CD14-positive monocyte (primary cell): ENCODE data around the gene NAXE. TPM values are rescaled to one million over a fixed set of nuclear protein-coding genes. Genes with fewer than 3 reads are reported as not detected.

ENCODE experiments used
- DNase-seq, 3 donors: peaks; one replicate each; pipeline ENCODE4 v3.0.0-alpha.2; 2011 to 2022
- H2AFZ ChIP-seq: 2 replicates; pipeline ENCODE4 v1.6.0; 2012; ENCODE audit warnings: mild to moderate bottlenecking, low read depth, low read length, inconsistent platforms; ENCODE audit not compliant: insufficient read depth, poor library complexity, severe bottlenecking
- H3K27ac ChIP-seq, 2 donors: 1 replicate in 1 of 2; 2 replicates in 1 of 2; pipeline ENCODE4 v1.5.1; 2012 to 2013; ENCODE audit warnings: low read length in 2 of 2, control low read depth in 1 of 2, inconsistent platforms in 1 of 2, low read depth in 1 of 2, mild to moderate bottlenecking in 1 of 2
- H3K27me3 ChIP-seq, 2 donors: one replicate each; pipeline versions ENCODE4 v1.6.0 to v1.6.1; 2011 to 2013; ENCODE audit warnings: low read length in 2 of 2; ENCODE audit not compliant: control insufficient read depth in 2 of 2, insufficient read depth in 2 of 2
- H3K36me3 ChIP-seq, 2 donors: replicated peaks in 1 of 2; 1 replicate in 1 of 2; 2 replicates in 1 of 2; pipeline versions ENCODE4 v1.5.1 to v1.6.1; 2012 to 2013; ENCODE audit warnings: low read length in 2 of 2, control low read depth in 1 of 2, inconsistent platforms in 1 of 2, mild to moderate bottlenecking in 1 of 2; ENCODE audit not compliant: insufficient read depth in 2 of 2, control insufficient read depth in 1 of 2
- H3K4me1 ChIP-seq, 2 donors: 1 replicate in 1 of 2; 2 replicates in 1 of 2; pipeline versions ENCODE4 v1.5.1 to v1.6.1; 2012 to 2013; ENCODE audit warnings: low read length in 2 of 2, control low read depth in 1 of 2, inconsistent platforms in 1 of 2, mild to moderate bottlenecking in 1 of 2, moderate library complexity in 1 of 2; ENCODE audit not compliant: insufficient read depth in 2 of 2, control insufficient read depth in 1 of 2
- H3K4me2 ChIP-seq: replicated peaks from 2 replicates; pipeline ENCODE3; 2012; ENCODE audit warnings: low read length, moderate library complexity, mild to moderate bottlenecking; ENCODE audit not compliant: poor library complexity, severe bottlenecking; ENCODE audit errors: extremely low read depth
- H3K4me3 ChIP-seq, 3 experiments: fragments of 200-600 bp in 1 of 3; sonication (generic) in 1 of 3; replicated peaks in 1 of 3; 1 replicate in 2 of 3; 2 replicates in 1 of 3; pipeline ENCODE4 v1.5.1; 2011 to 2013; ENCODE audit warnings: low read length in 3 of 3, mild to moderate bottlenecking in 3 of 3, control low read depth in 2 of 3, low read depth in 2 of 3, inconsistent platforms in 1 of 3, moderate library complexity in 1 of 3
- H3K79me2 ChIP-seq: 2 replicates; pipeline ENCODE4 v1.6.0; 2012; ENCODE audit warnings: mild to moderate bottlenecking, control low read depth, inconsistent platforms, low read length, moderate library complexity; ENCODE audit not compliant: insufficient read depth
- H3K9ac ChIP-seq: 2 replicates; pipeline ENCODE4 v1.6.0; 2017; ENCODE audit warnings: low read length, mild to moderate bottlenecking; ENCODE audit not compliant: insufficient read depth, poor library complexity, severe bottlenecking
- H3K9me3 ChIP-seq, 2 donors: replicated peaks in 1 of 2; 1 replicate in 1 of 2; 2 replicates in 1 of 2; pipeline versions ENCODE4 v1.5.1 to v1.6.1; 2012 to 2013; ENCODE audit warnings: low read length in 2 of 2, control low read depth in 1 of 2; ENCODE audit not compliant: control insufficient read depth in 1 of 2, insufficient read depth in 1 of 2
- H4K20me1 ChIP-seq: 2 replicates; pipeline ENCODE4 v1.6.0; 2012; ENCODE audit warnings: mild to moderate bottlenecking, low read length, control low read depth, moderate library complexity; ENCODE audit not compliant: insufficient read depth
- H3K27ac Mint-ChIP-seq, 7 donors: one replicate each; pipeline ENCODE4 v1.8.0; 2020; ENCODE audit warnings: mild to moderate bottlenecking in 7 of 7, mixed read lengths in 7 of 7, moderate library complexity in 6 of 7, inconsistent platforms in 2 of 7
- H3K27me3 Mint-ChIP-seq, 3 donors: one replicate each; pipeline ENCODE4 v1.8.0; 2021 to 2022; ENCODE audit warnings: low read depth in 3 of 3, mild to moderate bottlenecking in 3 of 3, mixed read lengths in 3 of 3, moderate library complexity in 3 of 3, inconsistent platforms in 1 of 3
- H3K36me3 Mint-ChIP-seq, 2 donors: one replicate each; pipeline ENCODE4 v1.8.0; 2020; ENCODE audit warnings: mixed read lengths in 2 of 2, inconsistent platforms in 1 of 2, mild to moderate bottlenecking in 1 of 2
- H3K4me1 Mint-ChIP-seq: one replicate; pipeline ENCODE4 v1.8.0; 2020; ENCODE audit warnings: mild to moderate bottlenecking, mixed read lengths
- H3K4me3 Mint-ChIP-seq, 2 donors: one replicate each; pipeline ENCODE4 v1.8.0; 2020; ENCODE audit warnings: mild to moderate bottlenecking in 2 of 2, mixed read lengths in 2 of 2, moderate library complexity in 1 of 2
- H3K9me3 Mint-ChIP-seq, 7 donors: one replicate each; pipeline ENCODE4 v1.8.0; 2020 to 2022; ENCODE audit warnings: mixed read lengths in 7 of 7, mild to moderate bottlenecking in 6 of 7, moderate library complexity in 6 of 7, inconsistent platforms in 2 of 7
- WGBS: methylation state at CpG from one replicate; pipeline ENCODE4 v1.1.5; 2013; ENCODE audit warnings: missing lambda C conversion rate; ENCODE audit not compliant: insufficient coverage; 5-methylcytosine and 5-hydroxymethylcytosine counted together
- intact Hi-C, 2 donors: fragments of 100-400 bp; cut with micrococcal nuclease; formaldehyde crosslinking; loops; one replicate each; pipeline versions ENCODE4 v1.15.0 to v1.15.1; 2023
- polyA plus RNA-seq, 3 donors: library from polyadenylated mRNA; depleted of rRNA in 1 of 3; unstranded in 2 of 3; stranded (reverse) in 1 of 3; fragments of 300-500 nt in 2 of 3; fragments of >200 nt in 1 of 3; fragmentation: Illumina TruSeq in 2 of 3; gene quantifications; 1 replicate in 2 of 3; 2 replicates in 1 of 3; pipeline ENCODE4 v1.2.3, GENCODE V29; 2012 to 2021
- TF ChIP-seq, protein P1 (sequence below): fragments of 200-600 bp; IDR thresholded peaks from one replicate; pipeline ENCODE4 v1.8.0; 2022; ENCODE audit warnings: antibody characterized with exemption, mild to moderate bottlenecking

NAXE gene
- polyA plus RNA-seq, 3 donors: 23.7 to 81.7 (median 54.9) TPM

GRCh38 chr1:156574039-156574633, 17.4 kb upstream of the NAXE start:
- Mint-ChIP-seq H3K27ac (no peak overlapping the region), H3K9me3 (peaks cover 0 to 1% (median 0%) of the 10 kb centered on the region in 7 donors), H3K36me3 (peaks cover 5 to 7% of the 10 kb centered on the region in 2 donors), H3K4me3 (no peak overlapping the region), H3K27me3 (peaks cover 2 to 8% (median 7%) of the 10 kb centered on the region in 3 donors), H3K4me1 (peaks cover 29% of the 10 kb centered on the region)
- no peaks in the 10 kb centered on the region for H4K20me1 ChIP-seq
- H3K4me3 ChIP-seq: no peak overlapping the region
- no peak for DNase-seq
- no peaks in the 10 kb centered on the region for H3K27me3 ChIP-seq
- no peaks in the 10 kb centered on the region for H3K36me3 ChIP-seq
- TF ChIP-seq, protein P1, sequence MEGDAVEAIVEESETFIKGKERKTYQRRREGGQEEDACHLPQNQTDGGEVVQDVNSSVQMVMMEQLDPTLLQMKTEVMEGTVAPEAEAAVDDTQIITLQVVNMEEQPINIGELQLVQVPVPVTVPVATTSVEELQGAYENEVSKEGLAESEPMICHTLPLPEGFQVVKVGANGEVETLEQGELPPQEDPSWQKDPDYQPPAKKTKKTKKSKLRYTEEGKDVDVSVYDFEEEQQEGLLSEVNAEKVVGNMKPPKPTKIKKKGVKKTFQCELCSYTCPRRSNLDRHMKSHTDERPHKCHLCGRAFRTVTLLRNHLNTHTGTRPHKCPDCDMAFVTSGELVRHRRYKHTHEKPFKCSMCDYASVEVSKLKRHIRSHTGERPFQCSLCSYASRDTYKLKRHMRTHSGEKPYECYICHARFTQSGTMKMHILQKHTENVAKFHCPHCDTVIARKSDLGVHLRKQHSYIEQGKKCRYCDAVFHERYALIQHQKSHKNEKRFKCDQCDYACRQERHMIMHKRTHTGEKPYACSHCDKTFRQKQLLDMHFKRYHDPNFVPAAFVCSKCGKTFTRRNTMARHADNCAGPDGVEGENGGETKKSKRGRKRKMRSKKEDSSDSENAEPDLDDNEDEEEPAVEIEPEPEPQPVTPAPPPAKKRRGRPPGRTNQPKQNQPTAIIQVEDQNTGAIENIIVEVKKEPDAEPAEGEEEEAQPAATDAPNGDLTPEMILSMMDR: no peak
- H3K9me3 ChIP-seq: no peaks in the 10 kb centered on the region
- no peak overlapping the region for H2AFZ ChIP-seq
- no peak overlapping the region for H3K4me2 ChIP-seq
- no peak overlapping the region for H3K9ac ChIP-seq
- no CpG with 5 or more reads among the region's 2 CpGs for WGBS
- H3K27ac ChIP-seq: no peak overlapping the region
- intact Hi-C loops: loop anchor here in 1 of 2 donors (5.0 kb wide), 1 partner anchor 82 kb away; no protein-coding TSS in a partner anchor
- H3K4me1 ChIP-seq: peaks cover 22 to 24% of the 10 kb centered on the region in 2 donors
- peaks cover 30% of the 10 kb centered on the region for H3K79me2 ChIP-seq

GRCh38 chr1:156577550-156577949, 14.0 kb upstream of the NAXE start:
- H2AFZ ChIP-seq: no peak overlapping the region
- H3K27ac Mint-ChIP-seq: no peak overlapping the region

More at GRCh38 chr1:156577550-156577949, 14.0 kb upstream of the NAXE start:
- H3K27me3 ChIP-seq: no peaks in the 10 kb centered on the region
- no peaks in the 10 kb centered on the region for H4K20me1 ChIP-seq
- H3K27ac ChIP-seq: no peak overlapping the region
- intact Hi-C loops: no loop called here
- 100% methylated on average over 2 of the region's 3 CpGs for WGBS
- H3K9me3 Mint-ChIP-seq: no peaks in the 10 kb centered on the region
- H3K79me2 ChIP-seq: peaks cover under 1% of the 10 kb centered on the region
- H3K4me1 ChIP-seq: peaks cover 11 to 15% of the 10 kb centered on the region in 2 donors
- H3K9me3 ChIP-seq: no peaks in the 10 kb centered on the region
- no peaks in the 10 kb centered on the region for H3K36me3 Mint-ChIP-seq
- DNase-seq: no peak
- H3K4me3 Mint-ChIP-seq: no peak overlapping the region
- H3K4me2 ChIP-seq: no peak overlapping the region
- TF ChIP-seq, protein P1: no peak
- H3K4me3 ChIP-seq: no peak overlapping the region
- H3K9ac ChIP-seq: no peak overlapping the region
- H3K27me3 Mint-ChIP-seq: peaks cover 2 to 8% (median 8%) of the 10 kb centered on the region in 3 donors
- no peaks in the 10 kb centered on the region for H3K36me3 ChIP-seq
- H3K4me1 Mint-ChIP-seq: peaks cover 18% of the 10 kb centered on the region
